ENCODE results near the gene EOLA2.
A peak's percentile ranks its signal among the peaks of the same experiment; 100 is the strongest.
"Not testable (repeated sequence)": the region's sequence is repeated elsewhere in the genome, so short reads cannot be mapped to it uniquely, and the experiment has no call there.

EOLA2 gene

DNA sequence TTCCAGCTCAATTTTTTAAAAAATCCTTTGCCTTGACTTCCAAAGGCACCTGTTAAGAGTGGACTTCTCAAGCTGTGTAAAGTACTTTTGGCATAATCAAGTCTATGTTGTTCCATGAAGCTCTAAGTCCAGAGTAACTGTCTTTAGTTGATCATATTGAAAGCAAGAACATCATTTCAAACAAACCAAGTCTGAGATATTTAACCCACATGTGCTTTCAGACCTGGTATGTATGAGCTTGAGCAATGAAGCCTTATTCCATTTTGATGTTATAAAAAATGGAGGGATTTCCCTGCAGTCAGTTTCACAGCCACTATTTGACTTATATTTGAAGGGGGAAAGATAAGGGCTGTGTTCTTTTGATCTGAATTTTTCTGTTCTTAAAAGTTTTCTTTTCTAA, 23.7 kb upstream of the EOLA2 start:
- TF ChIP-seq, protein P1, sequence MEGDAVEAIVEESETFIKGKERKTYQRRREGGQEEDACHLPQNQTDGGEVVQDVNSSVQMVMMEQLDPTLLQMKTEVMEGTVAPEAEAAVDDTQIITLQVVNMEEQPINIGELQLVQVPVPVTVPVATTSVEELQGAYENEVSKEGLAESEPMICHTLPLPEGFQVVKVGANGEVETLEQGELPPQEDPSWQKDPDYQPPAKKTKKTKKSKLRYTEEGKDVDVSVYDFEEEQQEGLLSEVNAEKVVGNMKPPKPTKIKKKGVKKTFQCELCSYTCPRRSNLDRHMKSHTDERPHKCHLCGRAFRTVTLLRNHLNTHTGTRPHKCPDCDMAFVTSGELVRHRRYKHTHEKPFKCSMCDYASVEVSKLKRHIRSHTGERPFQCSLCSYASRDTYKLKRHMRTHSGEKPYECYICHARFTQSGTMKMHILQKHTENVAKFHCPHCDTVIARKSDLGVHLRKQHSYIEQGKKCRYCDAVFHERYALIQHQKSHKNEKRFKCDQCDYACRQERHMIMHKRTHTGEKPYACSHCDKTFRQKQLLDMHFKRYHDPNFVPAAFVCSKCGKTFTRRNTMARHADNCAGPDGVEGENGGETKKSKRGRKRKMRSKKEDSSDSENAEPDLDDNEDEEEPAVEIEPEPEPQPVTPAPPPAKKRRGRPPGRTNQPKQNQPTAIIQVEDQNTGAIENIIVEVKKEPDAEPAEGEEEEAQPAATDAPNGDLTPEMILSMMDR (IDR thresholded peaks at IDR 0.05; ENCODE audit: insufficient read depth, low read depth, low read length, missing control alignments) = no peak
- no peak overlapping the region for H3K4me3 ChIP-seq (ENCODE audit: low read length)
- DNase-seq (ENCODE audit: low read depth) = no peak

DNA sequence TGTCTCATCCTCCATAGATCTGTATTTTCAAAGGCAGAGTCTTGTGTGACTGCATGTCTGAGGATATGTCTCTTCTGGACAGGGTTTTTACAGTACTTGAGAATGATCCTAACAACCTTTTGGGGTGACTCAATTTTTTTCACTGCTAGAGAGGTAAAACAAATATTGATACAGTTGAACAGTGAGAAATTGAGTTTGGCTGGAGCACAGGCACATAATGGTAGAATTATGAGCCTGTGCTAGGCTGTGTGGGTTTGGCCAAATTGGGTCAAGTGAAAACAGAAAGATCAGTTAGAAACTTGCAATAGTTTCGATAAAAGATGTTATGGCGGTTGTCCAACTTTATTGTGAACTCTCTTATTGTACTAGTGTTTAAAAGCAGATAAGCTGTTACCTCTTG, 23.3 kb upstream of the EOLA2 start:
- H3K4me3 ChIP-seq (ENCODE audit: low read length) = no peak overlapping the region
- no peak for DNase-seq (ENCODE audit: low read depth)
- TF ChIP-seq, protein P1 (IDR thresholded peaks at IDR 0.05; ENCODE audit: insufficient read depth, low read depth, low read length, missing control alignments) = no peak

DNA sequence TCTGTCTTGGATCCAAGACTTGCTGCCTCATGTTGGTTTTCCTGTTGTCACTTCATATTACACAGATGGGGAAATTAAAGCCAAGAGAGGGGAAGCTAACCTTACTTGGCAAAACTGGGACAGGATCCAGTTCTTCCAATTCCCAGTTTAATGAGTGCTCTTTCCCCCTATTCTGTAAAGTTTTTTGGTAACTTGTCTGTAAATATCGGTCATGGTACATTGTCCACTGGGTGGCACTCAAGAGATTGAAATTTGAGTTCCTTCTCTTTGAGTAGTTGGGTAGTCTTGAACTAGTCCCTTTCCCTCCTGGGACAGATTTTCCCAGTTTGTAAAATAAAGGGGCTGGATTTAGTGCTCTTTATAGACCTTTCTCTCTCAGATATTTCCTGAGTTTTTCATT, 12.4 kb upstream of the EOLA2 start:
- DNase-seq (ENCODE audit: low read depth) = peak; percentile 50

DNA sequence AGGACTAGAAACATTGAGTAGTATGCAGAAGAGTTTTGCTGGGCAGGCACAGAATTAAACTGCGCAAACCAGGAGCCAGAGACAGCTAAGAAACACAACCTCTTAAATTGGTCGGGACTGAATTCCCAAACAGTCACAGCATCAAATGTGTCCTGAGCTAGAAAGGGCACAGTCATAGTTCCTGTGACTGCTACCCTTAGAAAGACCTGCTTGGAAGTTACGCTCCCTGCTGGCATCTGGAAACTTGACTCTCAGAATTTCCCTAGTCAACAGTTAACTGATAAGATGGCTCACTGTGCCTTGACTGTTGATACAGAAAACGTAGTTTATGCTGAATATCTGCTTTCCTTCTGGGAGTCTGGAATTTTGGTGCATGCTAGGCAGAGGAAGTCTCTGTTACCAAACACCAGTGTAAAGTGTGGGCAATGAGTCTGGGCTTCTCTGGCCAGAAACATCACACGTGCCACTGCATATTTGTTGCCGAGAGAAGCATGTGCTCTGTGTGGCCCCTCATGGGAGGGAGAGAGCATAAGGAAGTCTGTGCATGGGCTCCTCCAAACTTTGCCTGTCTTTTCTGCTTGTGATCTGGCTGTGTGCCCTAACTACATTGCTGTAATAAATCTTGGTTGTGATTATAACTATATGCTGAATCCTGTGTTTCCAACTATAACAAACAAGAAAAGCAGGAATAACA, 11.6 kb upstream of the EOLA2 start:
- TF ChIP-seq, protein P1 (IDR thresholded peaks at IDR 0.05; ENCODE audit: insufficient read depth, low read depth, low read length, missing control alignments) = no peak
- no peak for DNase-seq (ENCODE audit: low read depth)
- H3K4me3 ChIP-seq (ENCODE audit: low read length) = no peak overlapping the region

More for the DNA sequence above, 12.4 kb upstream of the EOLA2 start:
- TF ChIP-seq, protein P1 (IDR thresholded peaks at IDR 0.05; ENCODE audit: insufficient read depth, low read depth, low read length, missing control alignments) = peak; percentile 47
- no peak overlapping the region for H3K4me3 ChIP-seq (ENCODE audit: low read length)

DNA sequence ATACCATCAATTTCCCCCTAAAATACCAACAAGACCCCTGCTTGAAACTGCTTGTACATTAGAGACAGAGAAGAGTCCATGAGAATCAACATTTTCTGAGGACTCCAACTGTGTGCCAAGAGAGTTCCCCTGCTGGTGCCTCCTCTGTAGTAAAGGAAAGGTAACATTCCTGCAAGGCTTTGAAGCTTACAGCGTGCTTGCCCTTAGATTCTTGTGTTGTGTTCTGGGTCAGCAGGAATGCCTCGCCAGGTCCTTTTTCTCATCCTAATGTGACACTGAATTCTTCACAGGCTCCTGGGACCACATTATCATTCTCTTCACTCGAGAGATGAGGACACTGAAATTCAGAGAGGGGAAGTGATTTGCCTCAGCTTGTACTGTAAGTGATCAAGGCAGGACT, 9.7 kb upstream of the EOLA2 start:
- H3K4me3 ChIP-seq (ENCODE audit: low read length) = no peak overlapping the region
- DNase-seq (ENCODE audit: low read depth) = no peak
- TF ChIP-seq, protein P1 (IDR thresholded peaks at IDR 0.05; ENCODE audit: insufficient read depth, low read depth, low read length, missing control alignments) = no peak

DNA sequence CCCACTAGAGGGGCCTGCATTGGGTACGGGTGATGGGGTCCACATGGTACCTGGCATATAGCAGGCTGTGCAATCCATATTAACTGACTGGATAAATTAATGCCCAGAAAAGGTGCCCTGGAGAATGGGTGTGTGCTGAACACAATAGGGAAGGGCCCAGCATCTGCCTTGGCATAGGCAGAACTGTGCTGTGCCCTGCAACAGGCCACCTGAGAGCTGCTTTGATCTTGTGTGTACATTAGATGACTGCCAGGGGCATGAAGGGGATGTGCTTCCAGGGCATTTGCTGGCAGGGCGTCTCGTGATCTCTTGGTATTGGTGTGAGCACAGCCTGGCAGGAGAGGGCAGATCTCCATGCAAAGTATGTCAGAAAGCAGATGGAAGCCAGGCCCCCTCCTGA, 8.6 kb upstream of the EOLA2 start:
- H3K4me3 ChIP-seq (ENCODE audit: low read length); DNase-seq (ENCODE audit: low read depth): not testable (repeated sequence)

DNA sequence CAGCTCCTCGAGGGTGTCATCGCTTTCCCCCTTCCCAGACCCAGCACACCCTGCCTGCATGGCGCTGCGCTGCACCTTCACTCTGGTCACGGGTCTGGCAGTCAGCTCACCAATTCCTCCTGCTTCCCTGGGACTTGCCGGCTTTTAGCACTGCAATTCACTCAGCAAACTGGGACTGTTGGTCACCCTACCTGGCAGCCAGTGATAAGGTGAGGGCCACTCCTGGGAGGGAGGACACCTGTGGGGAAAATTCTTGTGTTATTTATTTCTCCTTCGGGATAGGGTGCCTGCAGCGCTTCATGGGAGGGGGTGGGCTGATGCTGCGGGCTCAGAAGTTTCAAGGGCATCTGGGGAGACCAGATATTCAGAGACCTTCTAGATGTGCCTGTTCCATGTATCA, 7.5 kb upstream of the EOLA2 start:
- DNase-seq (ENCODE audit: low read depth); H3K4me3 ChIP-seq (ENCODE audit: low read length): not testable (repeated sequence)

DNA sequence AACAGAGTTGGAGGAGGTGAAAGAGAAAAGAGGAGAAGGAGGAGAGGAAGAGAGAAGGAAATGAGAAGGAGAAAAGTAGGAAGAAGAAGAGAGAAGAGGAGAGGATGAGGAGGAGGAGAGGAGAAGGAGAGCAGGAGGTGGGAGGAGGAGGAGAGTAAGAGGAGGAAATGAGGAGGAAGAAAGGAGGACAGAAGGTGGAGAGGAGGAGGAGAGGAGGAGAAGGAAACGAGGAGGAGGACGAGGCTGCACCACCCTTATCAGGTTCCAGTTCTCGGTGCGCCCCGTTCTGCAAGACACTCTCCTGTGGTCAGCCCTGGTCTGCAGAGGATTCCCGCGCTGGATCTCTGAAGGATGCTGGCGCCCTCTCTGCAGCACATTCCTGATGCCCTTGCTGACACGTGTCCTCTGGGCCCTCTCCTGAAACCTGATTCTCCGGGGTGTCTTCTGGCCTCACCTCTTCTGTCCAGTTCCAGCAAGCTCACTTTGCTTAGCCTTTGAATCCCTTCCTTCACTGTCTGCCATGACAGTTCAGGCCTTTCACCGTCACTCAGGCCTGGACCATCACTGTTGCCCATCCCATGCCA, 6.9 kb upstream of the EOLA2 start:
- not testable (repeated sequence) for H3K4me3 ChIP-seq (ENCODE audit: low read length); DNase-seq (ENCODE audit: low read depth)
